GM12891 (cell line): Measurements from ENCODE around the gene FAM83G.
"Not testable (repeated sequence)": the region's sequence is repeated elsewhere in the genome, so short reads cannot be mapped to it uniquely, and the experiment has no call there.

Source experiments
- PAX5 ChIP-seq: IDR thresholded peaks from 2 replicates; pipeline ENCODE4 v1.6.1; 2011; ENCODE audit warnings: low read length, moderate library complexity, mild to moderate bottlenecking; ENCODE audit not compliant: insufficient read depth, severe bottlenecking
- POLR2A ChIP-seq: IDR thresholded peaks from 2 replicates; pipeline ENCODE4 v1.6.1; 2011; ENCODE audit warnings: low read depth, low read length, control low read depth
- POLR2AphosphoS5 ChIP-seq: IDR thresholded peaks from 2 replicates; pipeline ENCODE4 v1.6.1; 2011; ENCODE audit warnings: low read depth, low read length, control low read depth
- POU2F2 ChIP-seq: IDR thresholded peaks from 2 replicates; pipeline ENCODE4 v1.6.1; 2011; ENCODE audit warnings: low read depth, mild to moderate bottlenecking, control low read depth, low read length, moderate library complexity
- SPI1 ChIP-seq: IDR thresholded peaks from 2 replicates; pipeline ENCODE4 v1.6.1; 2011; ENCODE audit warnings: low read depth, low read length, control low read depth
- TAF1 ChIP-seq: IDR thresholded peaks from 2 replicates; pipeline ENCODE4 v1.6.1; 2011; ENCODE audit warnings: low read depth, low read length, control low read depth

DNA sequence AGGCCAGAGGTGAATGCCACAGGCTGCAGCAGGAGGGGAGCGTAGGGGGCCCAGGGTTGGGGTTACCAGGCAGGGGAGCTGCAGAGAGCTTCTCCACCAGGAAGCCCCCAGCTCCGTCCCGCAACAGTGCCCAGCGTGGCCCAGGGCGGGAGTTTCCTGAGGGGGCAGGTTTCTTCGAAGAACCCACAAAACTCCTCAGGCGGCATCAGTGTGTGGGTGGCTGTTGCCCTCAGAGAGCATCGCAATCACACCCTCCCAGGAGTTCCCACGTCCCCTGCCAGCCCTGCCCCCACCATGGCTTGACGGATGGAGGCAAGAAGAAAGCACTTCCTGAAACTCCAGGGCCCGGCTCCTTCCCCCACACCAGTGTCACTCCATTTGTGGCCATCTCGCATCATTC is 34.2 kb upstream of the FAM83G start:
- TF ChIP-seq POLR2A, POLR2AphosphoS5, SPI1, TAF1, PAX5, POU2F2: not testable (repeated sequence)
